HS-27A (cell line): ENCODE data around the gene CPNE7.
A peak's percentile ranks its signal among the peaks of the same experiment; 100 is the strongest.
"Not testable (repeated sequence)": the region's sequence is repeated elsewhere in the genome, so short reads cannot be mapped to it uniquely, and the experiment has no call there.

Source experiments
- DNase-seq: peaks from one replicate; pipeline ENCODE4 v3.0.0-alpha.2; 2012; ENCODE audit warnings: low read depth, missing footprints

Gene CPNE7

DNA sequence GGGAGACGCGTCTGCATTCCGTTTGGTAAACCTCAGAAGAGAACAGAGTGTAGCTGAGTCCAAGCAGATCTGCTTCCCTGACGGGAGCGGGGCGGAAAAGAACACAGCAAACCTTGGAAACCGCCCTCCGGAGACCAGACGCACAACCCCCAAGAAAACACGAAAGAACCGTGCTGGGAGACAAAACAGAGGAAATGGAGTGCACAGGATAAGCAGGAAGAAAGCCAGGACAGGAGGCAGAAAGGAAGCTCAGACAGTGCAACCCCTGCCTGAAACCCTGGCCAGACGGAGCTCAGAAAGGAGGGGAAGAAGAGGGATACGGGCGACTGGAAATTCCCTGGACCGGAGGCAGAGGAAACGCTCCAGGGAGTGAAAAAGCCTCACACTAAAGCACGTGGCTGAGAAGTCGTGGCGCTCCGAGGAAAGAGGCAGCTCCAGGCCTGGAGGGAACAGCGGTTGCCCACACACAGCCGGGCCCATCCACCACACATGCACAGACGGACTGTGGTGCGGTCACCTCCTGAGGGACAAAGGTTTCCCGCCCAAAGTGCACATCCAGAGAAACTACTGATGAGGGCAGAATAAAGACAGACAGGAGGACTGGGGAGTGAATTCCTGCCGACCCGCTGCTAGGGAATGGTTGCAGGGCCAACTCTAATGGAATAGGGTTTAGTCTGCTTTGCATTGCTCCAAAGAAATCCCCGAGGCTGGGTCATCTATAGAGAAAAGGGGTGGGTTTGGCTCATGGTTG lies 48.1 kb downstream of the CPNE7 start:
- no peak for DNase-seq

DNA sequence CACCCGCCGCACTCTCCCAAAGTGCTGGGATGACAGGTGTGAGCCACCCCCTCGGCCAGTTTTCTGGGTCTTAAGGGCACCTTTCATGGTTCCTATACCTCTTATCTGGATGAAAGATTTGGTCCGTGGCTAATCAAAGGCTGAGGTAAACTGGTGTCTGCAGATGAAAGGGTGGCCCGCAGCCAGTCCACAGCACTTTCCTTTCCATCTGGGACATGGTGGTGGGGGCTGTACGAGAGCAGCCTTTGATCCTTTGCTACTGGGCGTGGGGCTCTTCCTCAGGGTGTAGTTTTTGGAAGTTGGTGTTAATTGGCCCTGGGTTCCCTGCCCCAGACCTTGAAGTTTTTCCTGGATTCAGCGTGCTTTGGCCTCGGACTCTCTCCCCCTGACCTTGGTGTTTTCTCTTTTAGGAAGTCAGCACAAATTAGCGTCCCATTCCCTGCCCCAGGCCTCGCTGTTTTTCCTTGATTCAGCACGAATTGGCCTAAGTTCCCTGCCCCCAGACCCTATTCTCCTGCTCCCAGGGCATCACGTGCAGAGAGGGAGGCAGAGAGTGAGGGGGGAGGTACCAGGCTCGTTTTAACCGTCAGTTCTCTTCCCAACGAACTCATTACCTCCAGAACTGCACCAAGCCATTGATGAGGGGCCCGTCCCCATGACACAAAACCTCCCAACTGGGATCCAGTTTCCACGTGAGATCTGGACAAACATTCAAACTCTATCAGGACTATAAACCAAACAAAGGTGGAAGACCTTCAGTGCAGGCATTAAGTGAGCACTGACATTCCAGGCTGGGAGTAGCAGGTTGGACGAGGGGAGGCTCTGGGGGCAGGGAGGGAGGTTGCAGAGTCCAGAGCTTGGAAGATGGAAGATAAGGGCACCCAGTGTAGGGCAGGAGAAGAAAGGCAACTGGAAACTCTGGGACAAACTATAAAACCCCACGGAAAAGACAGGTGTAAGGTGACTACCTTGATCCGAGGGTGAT lies 49.5 kb downstream of the CPNE7 start:
- no peak for DNase-seq

DNA sequence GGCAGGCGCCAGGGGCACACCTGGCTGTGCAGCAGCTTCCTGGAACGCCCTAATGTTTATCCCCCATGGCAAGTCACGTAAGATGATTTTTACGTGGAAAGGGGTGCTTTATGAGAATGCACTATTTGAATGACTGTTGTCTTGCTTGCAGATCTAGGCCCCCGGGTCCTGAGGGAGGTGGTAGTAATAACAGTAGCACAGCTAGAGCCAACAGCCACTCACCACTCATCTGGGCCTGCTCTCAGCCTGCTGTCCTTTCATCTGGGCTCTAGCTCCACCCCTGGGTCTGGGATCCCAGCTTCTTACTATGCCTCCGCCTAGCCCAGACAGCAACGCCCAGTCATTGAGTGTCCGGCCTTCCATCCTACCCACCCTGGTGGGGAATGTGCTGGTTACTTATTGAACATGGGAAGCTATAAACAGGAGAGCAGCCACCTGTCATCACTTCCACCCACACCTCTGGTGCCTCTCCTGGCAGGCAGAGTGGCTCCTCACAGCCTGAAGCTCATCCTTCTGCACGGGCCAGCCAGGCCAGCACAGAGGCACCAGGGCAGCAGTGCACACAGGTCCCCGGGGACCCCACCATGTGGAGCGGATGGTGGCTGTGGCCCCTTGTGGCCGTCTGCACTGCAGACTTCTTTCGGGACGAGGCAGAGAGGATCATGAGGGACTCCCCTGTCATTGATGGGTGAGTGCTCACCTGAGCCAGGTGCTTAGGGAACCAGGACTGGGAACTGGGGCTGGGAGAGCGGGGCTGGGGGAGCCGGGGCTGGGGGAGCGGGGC lies 54.5 kb downstream of the CPNE7 start:
- no peak for DNase-seq

DNA sequence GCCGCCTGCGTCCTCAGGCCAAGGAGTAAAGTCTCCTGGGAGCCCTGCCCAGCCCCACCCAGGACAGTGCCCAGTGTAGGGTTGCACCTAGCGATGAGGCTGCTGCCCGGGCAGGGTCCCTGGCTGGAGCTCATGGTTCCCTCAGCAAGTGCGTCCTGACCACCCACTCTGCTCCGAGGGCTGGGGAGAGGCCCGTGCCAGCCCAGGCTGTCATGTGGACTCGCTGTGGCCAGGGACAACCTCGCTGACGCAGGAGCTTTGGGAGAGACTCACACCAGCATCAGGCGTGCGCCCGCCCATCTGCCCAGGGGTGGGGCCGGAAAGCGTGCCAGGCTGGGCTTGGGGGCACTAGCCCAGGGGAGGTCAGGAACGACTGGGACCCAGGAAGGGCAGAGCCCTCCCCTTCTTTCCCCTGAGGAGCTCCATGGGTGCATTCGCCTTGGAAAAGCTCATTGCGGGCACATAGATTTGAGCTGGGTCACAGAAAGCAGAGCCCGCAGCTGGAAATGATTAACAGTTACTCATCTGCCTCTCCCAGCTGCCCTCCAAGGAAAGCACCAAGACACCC lies 57.6 kb downstream of the CPNE7 start:
- DNase-seq, result peak; percentile 74

DNA sequence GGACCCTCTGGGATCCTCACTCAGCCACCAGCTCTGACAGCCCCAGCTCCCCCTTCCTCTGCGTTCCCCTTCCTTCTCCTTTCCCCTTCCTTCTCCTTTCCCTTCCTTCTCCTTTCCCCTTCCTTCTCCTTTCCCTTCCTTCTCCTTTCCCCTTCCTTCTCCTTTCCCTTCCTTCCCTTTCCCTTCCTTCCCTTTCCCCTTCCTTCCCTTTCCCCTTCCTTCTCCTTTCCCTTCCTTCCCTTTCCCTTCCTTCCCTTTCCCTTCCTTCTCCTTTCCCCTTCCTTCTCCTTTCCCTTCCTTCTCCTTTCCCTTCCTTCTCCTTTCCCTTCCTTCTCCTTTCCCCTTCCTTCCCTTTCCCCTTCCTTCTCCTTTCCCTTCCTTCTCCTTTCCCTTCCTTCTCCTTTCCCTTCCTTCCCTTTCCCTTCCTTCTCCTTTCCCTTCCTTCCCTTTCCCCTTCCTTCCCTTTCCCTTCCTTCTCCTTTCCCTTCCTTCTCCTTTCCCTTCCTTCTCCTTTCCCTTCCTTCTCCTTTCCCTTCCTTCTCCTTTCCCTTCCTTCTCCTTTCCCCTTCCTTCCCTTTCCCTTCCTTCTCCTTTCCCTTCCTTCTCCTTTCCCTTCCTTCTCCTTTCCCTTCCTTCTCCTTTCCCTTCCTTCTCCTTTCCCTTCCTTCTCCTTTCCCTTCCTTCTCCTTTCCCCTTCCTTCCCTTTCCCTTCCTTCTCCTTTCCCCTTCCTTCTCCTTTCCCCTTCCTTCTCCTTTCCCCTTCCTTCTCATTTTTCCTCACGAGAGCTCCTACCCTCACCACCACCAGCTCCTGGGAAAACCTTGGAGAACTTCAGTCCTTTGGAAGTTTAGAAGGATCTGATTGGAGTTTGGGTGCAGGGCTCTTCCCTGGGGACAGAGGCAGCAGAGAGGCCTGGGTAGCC lies 59.2 kb downstream of the CPNE7 start:
- DNase-seq, result not testable (repeated sequence)

DNA sequence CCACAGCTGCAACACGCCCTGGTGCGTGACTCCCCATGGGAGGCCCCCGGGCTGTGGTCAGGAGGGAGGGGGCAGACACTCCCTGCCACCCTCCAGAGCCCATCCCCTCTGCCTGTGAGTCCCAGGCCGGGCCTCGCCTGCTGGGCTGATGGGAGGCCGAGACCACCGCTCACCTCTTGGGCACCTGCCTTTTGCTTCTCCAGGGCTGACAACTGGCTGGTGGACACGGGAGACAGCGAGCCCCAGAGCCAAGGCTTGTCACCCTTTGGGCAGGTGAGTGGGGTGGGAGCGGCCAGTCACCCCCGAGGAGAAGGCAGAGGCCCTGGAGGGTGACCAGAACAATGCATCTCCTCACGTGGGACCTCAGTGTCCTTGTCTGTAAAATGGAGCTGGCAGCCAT lies 61.1 kb downstream of the CPNE7 start:
- no peak for DNase-seq

DNA sequence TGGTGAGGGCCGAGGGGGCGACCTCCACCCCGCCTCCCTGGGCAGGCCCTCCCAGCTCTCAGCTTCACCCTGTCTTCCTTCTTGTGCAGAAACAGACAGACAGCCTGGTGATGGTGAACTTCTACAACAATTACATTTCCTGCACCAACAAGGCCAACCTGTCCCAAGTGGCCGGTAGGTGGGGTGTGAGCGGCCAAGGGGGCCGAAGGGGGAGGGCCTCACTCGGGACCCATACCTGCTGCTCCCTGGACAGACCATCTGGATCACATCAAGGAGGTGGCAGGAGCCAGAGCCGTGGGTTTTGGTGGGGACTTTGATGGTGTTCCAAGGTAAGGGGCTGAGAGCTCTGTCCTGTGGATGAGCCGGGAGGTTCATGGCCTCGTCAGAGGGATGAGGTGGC lies 61.8 kb downstream of the CPNE7 start:
- no peak for DNase-seq

DNA sequence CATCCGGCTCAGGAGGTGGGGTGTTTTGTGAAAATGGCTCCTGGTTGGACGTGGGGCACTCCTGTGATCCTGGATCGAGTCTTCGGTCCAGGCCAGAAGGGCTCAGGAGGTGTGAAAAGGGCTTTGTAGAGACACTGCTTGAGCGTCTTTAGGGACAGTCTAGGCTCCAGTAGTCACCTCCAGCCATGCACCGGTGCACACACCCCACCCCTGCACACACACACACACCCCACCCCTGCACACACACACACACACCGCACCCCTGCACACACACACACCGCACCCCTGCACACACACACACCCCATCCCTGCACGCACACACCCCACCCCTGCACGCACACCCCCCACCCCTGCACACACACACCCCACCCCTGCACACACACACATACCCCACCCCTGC lies 62.9 kb downstream of the CPNE7 start:
- DNase-seq, result no peak

DNA sequence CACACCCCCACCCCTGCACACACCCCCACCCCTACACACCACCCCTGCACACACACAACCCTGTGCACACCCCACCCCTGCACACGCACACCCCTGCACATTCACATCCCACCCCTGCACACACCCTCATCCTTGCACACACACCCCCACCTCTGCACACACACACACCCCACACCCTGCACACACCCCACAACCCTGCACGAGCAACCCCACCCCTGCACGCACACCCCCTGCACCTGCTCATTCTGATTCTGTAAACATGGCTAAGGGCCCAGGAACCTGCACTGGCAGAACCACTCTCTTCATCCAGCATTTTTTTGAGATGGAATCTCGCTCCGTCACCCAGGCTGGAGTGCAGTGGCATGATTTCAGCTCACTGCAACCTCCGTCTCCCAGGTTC lies 63.8 kb downstream of the CPNE7 start:
- DNase-seq, result no peak

DNA sequence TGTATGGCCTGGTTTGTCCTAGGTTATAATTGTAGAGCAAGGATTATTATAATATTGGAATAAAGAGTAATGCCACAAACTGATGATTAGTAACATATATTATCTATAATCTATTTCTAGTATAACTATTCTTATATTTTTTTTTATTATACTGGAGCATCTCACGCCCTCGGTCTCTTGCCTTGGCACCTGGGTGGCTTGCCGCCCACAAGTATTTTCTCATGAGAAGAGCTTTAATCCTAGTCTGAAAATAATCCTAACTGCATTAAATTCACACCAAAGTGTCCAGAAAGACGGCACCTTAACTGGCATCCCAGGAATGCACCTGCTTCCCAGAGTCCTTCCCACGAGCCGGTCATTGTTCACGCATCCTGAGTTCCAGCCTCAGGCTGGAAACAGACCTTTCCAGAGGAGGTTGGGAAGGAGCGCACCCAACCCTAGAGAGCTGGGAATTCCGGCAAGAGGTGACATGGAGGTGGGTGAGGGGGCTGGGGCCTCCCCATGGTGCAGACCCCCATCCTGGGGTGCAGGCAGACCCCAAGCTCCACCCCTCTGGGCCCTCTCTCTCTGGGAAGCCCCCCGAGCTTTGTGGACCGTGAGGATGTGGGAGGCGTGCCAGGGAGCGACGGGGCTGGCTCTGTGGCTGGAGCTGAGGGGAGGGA lies 66.0 kb downstream of the CPNE7 start:
- no peak for DNase-seq

DNA sequence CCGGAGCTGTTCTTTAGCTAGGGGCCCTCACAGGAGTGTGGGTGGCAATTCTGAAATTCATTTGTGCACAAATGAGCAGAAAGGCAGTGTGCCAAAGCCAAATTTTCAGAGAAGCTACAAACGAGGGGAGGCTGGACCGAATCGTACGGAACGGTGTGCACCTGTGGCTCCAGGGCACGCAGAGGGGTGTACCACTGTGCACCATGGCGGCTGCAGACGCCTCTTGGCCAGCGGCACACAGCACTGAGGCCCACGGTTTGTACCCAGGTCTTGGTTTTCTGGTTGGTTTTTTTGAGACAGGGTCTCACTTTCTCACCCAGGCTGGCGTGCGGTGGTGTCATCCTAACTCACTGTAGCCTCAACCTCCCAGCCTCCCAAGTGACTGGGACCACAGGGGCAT lies 67.0 kb downstream of the CPNE7 start:
- no peak for DNase-seq

DNA sequence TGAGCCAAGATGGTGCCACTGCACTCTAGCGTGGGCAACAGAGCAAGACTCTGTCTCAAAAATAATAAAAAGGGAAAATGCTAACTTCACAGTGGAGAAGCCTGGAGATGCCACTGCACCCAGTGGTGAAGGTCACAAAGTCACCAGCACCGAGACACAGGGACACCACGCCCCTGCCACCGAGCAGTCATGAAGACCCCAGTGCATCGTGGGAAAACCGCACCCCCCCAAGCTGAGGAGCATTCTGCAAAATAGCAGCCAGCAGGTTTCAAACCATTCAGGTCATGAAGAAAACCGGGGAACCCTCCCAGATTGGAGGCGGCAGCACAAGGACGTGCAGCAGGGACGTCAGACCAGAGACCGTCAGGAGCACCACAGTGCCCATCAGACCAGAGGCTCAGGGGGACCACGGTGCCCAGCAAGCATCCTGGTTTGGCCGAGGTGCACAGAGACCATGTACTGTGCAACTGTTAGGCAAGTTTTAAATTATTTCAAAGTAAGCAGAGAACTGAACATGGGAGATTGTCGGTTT lies 68.3 kb downstream of the CPNE7 start:
- DNase-seq, result no peak

DNA sequence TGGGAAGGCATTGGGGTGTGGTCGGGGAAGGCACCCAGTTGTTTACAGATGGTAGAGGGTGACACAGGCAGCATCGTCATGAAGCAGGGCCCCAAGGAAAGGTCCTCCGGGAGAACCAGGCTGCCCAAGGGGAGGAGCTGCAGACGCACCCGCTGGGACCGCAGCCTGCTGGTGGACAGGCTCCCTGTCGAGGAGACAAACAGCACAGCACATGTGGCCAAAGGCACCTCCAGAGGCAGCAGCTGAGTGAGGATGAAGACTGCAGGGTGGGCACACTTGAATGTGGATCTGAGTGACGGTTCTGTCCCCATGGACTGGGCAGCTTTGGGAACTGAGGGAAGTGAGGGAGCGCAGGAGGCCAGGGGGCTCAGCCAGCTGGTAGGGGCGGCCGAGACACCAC lies 69.6 kb downstream of the CPNE7 start:
- DNase-seq, result no peak

DNA sequence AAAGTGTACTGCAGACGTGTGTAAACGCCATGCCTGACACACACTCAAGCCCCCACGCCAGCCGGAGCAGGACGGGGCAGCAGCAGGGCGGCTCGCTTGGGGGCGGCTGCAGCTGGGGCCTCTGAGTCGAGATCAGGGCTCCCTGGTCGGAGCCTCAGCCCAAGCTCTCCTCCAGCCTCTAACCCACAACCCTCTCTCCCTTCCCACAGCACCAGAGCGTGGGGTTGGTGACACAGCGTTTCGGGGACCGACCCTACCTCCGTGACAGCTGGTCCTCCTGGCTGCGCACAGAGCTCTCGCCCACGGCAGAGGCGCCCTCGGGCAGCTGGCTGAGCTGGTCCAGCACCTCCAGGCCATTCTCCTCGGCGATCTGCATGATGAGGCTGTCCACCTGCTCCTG lies 70.7 kb downstream of the CPNE7 start:
- DNase-seq, result no peak
